Amniotic epithelial cell (primary cell): ENCODE data around the gene LRRC15.

Experiments used
- DNase-seq: peaks from one replicate; pipeline ENCODE4 v3.0.0-alpha.2; 2010; ENCODE audit warnings: low read depth

Gene LRRC15

GRCh38 chr3:194332858-194333211 is 36.7 kb downstream of the LRRC15 start:
- DNase-seq: no peak

- DNase-seq: peak; percentile 32
Observed at GRCh38 chr3:194330579-194330978, 39.0 kb downstream of the LRRC15 start.

- no peak for DNase-seq
Observed at GRCh38 chr3:194330160-194330559, 39.4 kb downstream of the LRRC15 start.

- no peak for DNase-seq
Observed at GRCh38 chr3:194329583-194329965, 40.0 kb downstream of the LRRC15 start.

- DNase-seq: no peak
Observed at GRCh38 chr3:194328942-194329582, 40.5 kb downstream of the LRRC15 start.

GRCh38 chr3:194328053-194328657 is 41.4 kb downstream of the LRRC15 start:
- peak; percentile 80 for DNase-seq

- DNase-seq: peak; percentile 66
Observed at GRCh38 chr3:194327218-194328052, 42.1 kb downstream of the LRRC15 start.

- DNase-seq: peak; percentile 69
Observed at GRCh38 chr3:194326968-194327217, 42.6 kb downstream of the LRRC15 start.

GRCh38 chr3:194326192-194326967 is 43.2 kb downstream of the LRRC15 start:
- DNase-seq: peak; percentile 66

GRCh38 chr3:194325424-194326153 is 44.0 kb downstream of the LRRC15 start:
- DNase-seq: no peak

GRCh38 chr3:194324823-194325327 is 44.7 kb downstream of the LRRC15 start:
- DNase-seq: no peak

GRCh38 chr3:194323785-194324735 is 45.5 kb downstream of the LRRC15 start:
- peak; percentile 75 for DNase-seq

- DNase-seq: peak; percentile 56
Observed at GRCh38 chr3:194322678-194323211, 46.8 kb downstream of the LRRC15 start.

GRCh38 chr3:194321693-194322640 is 47.6 kb downstream of the LRRC15 start:
- DNase-seq: no peak

GRCh38 chr3:194320744-194321243 is 48.7 kb downstream of the LRRC15 start:
- DNase-seq: no peak

- peak; percentile 24 for DNase-seq
Observed at GRCh38 chr3:194320100-194320499, 49.4 kb downstream of the LRRC15 start.

- no peak for DNase-seq
Observed at GRCh38 chr3:194318511-194319161, 50.9 kb downstream of the LRRC15 start.

GRCh38 chr3:194316918-194317317 is 52.6 kb downstream of the LRRC15 start:
- no peak for DNase-seq
